MM.1S (cell line): ENCODE results near the gene TMEM45B.

Experiments
- DNase-seq: peaks from one replicate; pipeline ENCODE4 v3.0.0-alpha.2; 2015
- H2AFZ ChIP-seq: fragments of 300-600 bp; sonication (generic); 2 replicates; pipeline ENCODE4 v1.6.0; 2016; ENCODE audit warnings: antibody characterized with exemption, low read length
- H3F3A ChIP-seq: fragments of 300-600 bp; sonication (generic); 2 replicates; pipeline ENCODE4 v1.6.1; 2016; ENCODE audit warnings: mild to moderate bottlenecking, antibody characterized with exemption, low read length, moderate library complexity, mixed read lengths; ENCODE audit not compliant: insufficient read depth
- H3K27ac ChIP-seq: fragments of 300-600 bp; sonication (generic); 2 replicates; pipeline ENCODE4 v1.5.1; 2016; ENCODE audit warnings: mild to moderate bottlenecking, low read length
- H3K27me3 ChIP-seq: fragments of 300-600 bp; sonication (generic); replicated peaks from 2 replicates; pipeline ENCODE4 v1.6.0; 2016; ENCODE audit warnings: low read length; ENCODE audit not compliant: insufficient read depth
- H3K36me3 ChIP-seq: fragments of 300-600 bp; sonication (generic); replicated peaks from 2 replicates; pipeline ENCODE4 v1.6.1; 2016; ENCODE audit warnings: mild to moderate bottlenecking, low read length, mixed read lengths; ENCODE audit not compliant: insufficient read depth
- H3K4me1 ChIP-seq: fragments of 300-600 bp; sonication (generic); 2 replicates; pipeline ENCODE4 v1.6.1; 2016; ENCODE audit warnings: low read length, mixed read lengths
- H3K4me2 ChIP-seq: fragments of 300-600 bp; sonication (generic); 2 replicates; pipeline ENCODE4 v1.6.0; 2016; ENCODE audit warnings: low read depth, low read length
- H3K4me3 ChIP-seq: fragments of 300-600 bp; sonication (generic); 2 replicates; pipeline ENCODE4 v1.5.1; 2016; ENCODE audit warnings: low read length, mixed read lengths
- H3K79me2 ChIP-seq: fragments of 300-600 bp; sonication (generic); 2 replicates; pipeline ENCODE4 v1.6.1; 2016; ENCODE audit warnings: mixed run types, low read length, mixed read lengths
- H3K9ac ChIP-seq: fragments of 300-600 bp; sonication (generic); 2 replicates; pipeline ENCODE4 v1.6.1; 2016; ENCODE audit warnings: low read length, mixed read lengths
- H3K9me2 ChIP-seq: fragments of 300-600 bp; sonication (generic); replicated peaks from 2 replicates; pipeline ENCODE4 v1.6.1; 2016; ENCODE audit warnings: mild to moderate bottlenecking, low read length, mixed read lengths; ENCODE audit not compliant: insufficient read depth
- H3K9me3 ChIP-seq: fragments of 300-600 bp; sonication (generic); replicated peaks from 2 replicates; pipeline ENCODE4 v1.6.1; 2016; ENCODE audit warnings: mild to moderate bottlenecking, low read length, mixed read lengths; ENCODE audit not compliant: insufficient read depth
- H4K20me1 ChIP-seq: fragments of 300-600 bp; sonication (generic); 2 replicates; pipeline ENCODE4 v1.6.1; 2016; ENCODE audit warnings: mild to moderate bottlenecking, low read length, moderate library complexity, mixed read lengths; ENCODE audit not compliant: insufficient read depth
- EZH2 ChIP-seq: fragments of 300-600 bp; sonication (generic); optimal IDR thresholded peaks from 2 replicates; pipeline ENCODE3; 2017; ENCODE audit warnings: low read depth, mild to moderate bottlenecking, antibody characterized with exemption, low read length, mixed read lengths
- EZH2phosphoT487 ChIP-seq: fragments of 300-600 bp; sonication (generic); IDR thresholded peaks from 2 replicates; pipeline ENCODE4 v1.6.1; 2018; ENCODE audit warnings: antibody characterized with exemption, low read length
- TF ChIP-seq, protein P1 (sequence below): fragments of 300-600 bp; sonication (generic); IDR thresholded peaks from 2 replicates; pipeline ENCODE4 v1.5.1; 2016; ENCODE audit warnings: antibody characterized with exemption, low read length, mixed read lengths

The TMEM45B gene

GRCh38 chr11:129815596-129816461, at the start of gene TMEM45B:
TMEM45B (plus strand) TSS chr11:129815848; CDS start chr11:129852483, 36,635 bp downstream.
- TF ChIP-seq, protein P1, sequence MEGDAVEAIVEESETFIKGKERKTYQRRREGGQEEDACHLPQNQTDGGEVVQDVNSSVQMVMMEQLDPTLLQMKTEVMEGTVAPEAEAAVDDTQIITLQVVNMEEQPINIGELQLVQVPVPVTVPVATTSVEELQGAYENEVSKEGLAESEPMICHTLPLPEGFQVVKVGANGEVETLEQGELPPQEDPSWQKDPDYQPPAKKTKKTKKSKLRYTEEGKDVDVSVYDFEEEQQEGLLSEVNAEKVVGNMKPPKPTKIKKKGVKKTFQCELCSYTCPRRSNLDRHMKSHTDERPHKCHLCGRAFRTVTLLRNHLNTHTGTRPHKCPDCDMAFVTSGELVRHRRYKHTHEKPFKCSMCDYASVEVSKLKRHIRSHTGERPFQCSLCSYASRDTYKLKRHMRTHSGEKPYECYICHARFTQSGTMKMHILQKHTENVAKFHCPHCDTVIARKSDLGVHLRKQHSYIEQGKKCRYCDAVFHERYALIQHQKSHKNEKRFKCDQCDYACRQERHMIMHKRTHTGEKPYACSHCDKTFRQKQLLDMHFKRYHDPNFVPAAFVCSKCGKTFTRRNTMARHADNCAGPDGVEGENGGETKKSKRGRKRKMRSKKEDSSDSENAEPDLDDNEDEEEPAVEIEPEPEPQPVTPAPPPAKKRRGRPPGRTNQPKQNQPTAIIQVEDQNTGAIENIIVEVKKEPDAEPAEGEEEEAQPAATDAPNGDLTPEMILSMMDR = no peak
- TF ChIP-seq EZH2 (no peak), EZH2phosphoT487 (no peak)
- H3F3A ChIP-seq = no peaks in the 10 kb centered on the region
- H2AFZ ChIP-seq = no peak within 1 kb of the TSS
- no peaks in the 10 kb centered on the region for H3K27me3 ChIP-seq
- DNase-seq = no peak
- no peak within 1 kb of the TSS for H3K9ac ChIP-seq
- no peak within 1 kb of the TSS for H3K27ac ChIP-seq
- no peaks in the 10 kb centered on the region for H3K4me1 ChIP-seq
- no peaks in the 10 kb centered on the region for H3K79me2 ChIP-seq
- H3K4me2 ChIP-seq = peak within 1 kb of the TSS; percentile 6; the same call in 1 of the 2 replicates
- no peaks in the 10 kb centered on the region for H4K20me1 ChIP-seq
- no peaks in the 10 kb centered on the region for H3K9me2 ChIP-seq
- H3K9me3 ChIP-seq = no peaks in the 10 kb centered on the region
- H3K4me3 ChIP-seq = no peak within 1 kb of the TSS
- H3K36me3 ChIP-seq = no peaks in the 10 kb centered on the region

DNA sequence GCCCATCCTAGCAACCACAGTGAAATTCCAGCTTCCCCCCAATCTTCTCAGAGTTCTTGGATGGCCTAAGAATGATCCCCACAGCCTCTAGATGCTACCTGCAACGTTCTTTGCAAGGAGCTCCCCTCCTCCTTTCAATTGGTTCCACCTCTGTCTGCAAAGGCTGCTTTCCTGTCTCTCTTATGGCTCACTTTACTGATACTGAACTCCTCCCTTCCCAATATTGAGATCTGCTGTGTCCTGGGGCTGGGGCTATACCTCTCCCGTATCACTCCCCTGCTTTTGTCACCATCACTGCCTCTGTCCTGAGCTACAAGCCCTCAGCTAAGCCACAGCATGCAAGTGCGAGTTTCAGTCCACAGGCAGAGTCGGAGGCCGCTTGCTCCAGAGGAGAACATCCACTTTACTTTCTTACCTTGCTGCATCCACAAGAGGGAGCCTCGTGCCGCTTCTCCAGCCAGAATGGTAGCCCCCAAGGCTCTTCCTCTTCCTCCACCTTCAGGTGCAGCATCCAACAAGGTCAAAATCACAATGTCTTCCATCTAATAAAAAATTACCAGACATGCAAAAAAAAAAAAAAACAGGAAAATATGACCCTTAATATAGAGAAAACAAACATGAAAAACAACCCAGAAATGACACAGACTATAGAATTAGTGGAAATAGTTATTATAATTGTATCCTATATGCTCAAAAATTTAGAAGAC, 48.6 kb upstream of the TMEM45B start:
- H3F3A ChIP-seq = no peaks in the 10 kb centered on the region
- H3K4me3 ChIP-seq = no peak overlapping the region
- H3K4me2 ChIP-seq = peak overlapping the region; percentile 59; the same call in 1 of the 2 replicates

GRCh38 chr11:129767827-129768226, 47.8 kb upstream of the TMEM45B start:
- DNase-seq = no peak
- no peak for TF ChIP-seq EZH2phosphoT487
- TF ChIP-seq EZH2 = no peak
- TF ChIP-seq, protein P1 = no peak

More for the DNA sequence above, 48.6 kb upstream of the TMEM45B start:
- H3K9me2 ChIP-seq = no peaks in the 10 kb centered on the region
- no peaks in the 10 kb centered on the region for H3K27me3 ChIP-seq
- H3K9me3 ChIP-seq = no peaks in the 10 kb centered on the region
- H3K4me1 ChIP-seq = no peaks in the 10 kb centered on the region; the same call in 1 of the 2 replicates
- no peak overlapping the region for H3K9ac ChIP-seq
- TF ChIP-seq, protein P1 = peak; percentile 66
- TF ChIP-seq EZH2 = no peak
- no peak for TF ChIP-seq EZH2phosphoT487
- H3K79me2 ChIP-seq = no peaks in the 10 kb centered on the region
- peak; percentile 36 for DNase-seq
- no peaks in the 10 kb centered on the region for H3K36me3 ChIP-seq
- H3K27ac ChIP-seq = no peak overlapping the region
- H4K20me1 ChIP-seq = no peaks in the 10 kb centered on the region
- 0 out of 2 replicates have a peak overlapping the region, but pooled peaks have one; percentile 39 for H2AFZ ChIP-seq

More at GRCh38 chr11:129767827-129768226, 47.8 kb upstream of the TMEM45B start:
- no peaks in the 10 kb centered on the region for H4K20me1 ChIP-seq
- no peaks in the 10 kb centered on the region for H3K27me3 ChIP-seq
- no peaks in the 10 kb centered on the region for H3K79me2 ChIP-seq
- H3K9ac ChIP-seq = no peak overlapping the region
- H3K4me1 ChIP-seq = no peaks in the 10 kb centered on the region; the same call in 1 of the 2 replicates
- no peak overlapping the region for H3K4me2 ChIP-seq
- H3F3A ChIP-seq = no peaks in the 10 kb centered on the region
- no peak overlapping the region for H3K4me3 ChIP-seq
- H3K9me2 ChIP-seq = no peaks in the 10 kb centered on the region
- H3K36me3 ChIP-seq = no peaks in the 10 kb centered on the region
- no peak overlapping the region for H2AFZ ChIP-seq
- H3K27ac ChIP-seq = no peak overlapping the region
- H3K9me3 ChIP-seq = no peaks in the 10 kb centered on the region
